H1 (cell line): Measurements from ENCODE around the gene FOXI3. TPM values are rescaled to one million over a fixed set of nuclear protein-coding genes. Genes with fewer than 3 reads are reported as not detected.

Source experiments
- BACH1 ChIP-seq: IDR thresholded peaks from 2 replicates; pipeline ENCODE4 v1.6.1; 2012; ENCODE audit warnings: low read length, improper control_type of control experiment
- CEBPB ChIP-seq: IDR thresholded peaks from 2 replicates; pipeline ENCODE4 v1.6.1; 2012; ENCODE audit warnings: low read depth, low read length
- CREB1 ChIP-seq: IDR thresholded peaks from 2 replicates; pipeline ENCODE4 v1.6.1; 2012; ENCODE audit warnings: inconsistent platforms
- CTBP2 ChIP-seq: IDR thresholded peaks from 2 replicates; pipeline ENCODE4 v1.7.0; 2011; ENCODE audit warnings: borderline replicate concordance, mild to moderate bottlenecking, moderate library complexity, mixed read lengths, low read length; ENCODE audit not compliant: insufficient read depth, insufficient read length
- FOSL1 ChIP-seq: IDR thresholded peaks from 2 replicates; pipeline ENCODE4 v1.6.1; 2011; ENCODE audit warnings: mild to moderate bottlenecking, low read depth, low read length, moderate library complexity; ENCODE audit not compliant: insufficient read depth
- HDAC2 ChIP-seq, 2 experiments: fragments of 300-600 bp in 1 of 2; sonication (generic) in 1 of 2; IDR thresholded peaks; 2 replicates each; pipeline ENCODE4 v1.6.1; 2011 to 2012; ENCODE audit warnings: low read depth in 2 of 2, low read length in 2 of 2, mild to moderate bottlenecking in 2 of 2, moderate library complexity in 2 of 2, borderline replicate concordance in 1 of 2, inconsistent platforms in 1 of 2
- PHF8 ChIP-seq: fragments of 200-600 bp; sonication (generic); conservative IDR thresholded peaks from 2 replicates; pipeline ENCODE4 v1.7.1; 2012; ENCODE audit warnings: low read depth, mild to moderate bottlenecking, inconsistent platforms, low read length, moderate library complexity
- RNF2 ChIP-seq: fragments of 200-900, 300-1000 bp; sonication (generic); IDR thresholded peaks from 2 replicates; pipeline ENCODE4 v1.7.1; 2016; ENCODE audit warnings: borderline replicate concordance, low read depth, mild to moderate bottlenecking, antibody characterized with exemption, low read length; ENCODE audit not compliant: poor library complexity, severe bottlenecking; ENCODE audit errors: missing control alignments
- SAP30 ChIP-seq: fragments of 300-600 bp; sonication (generic); IDR thresholded peaks from 2 replicates; pipeline ENCODE4 v1.7.1; 2012; ENCODE audit warnings: low read length, moderate library complexity, mild to moderate bottlenecking, inconsistent platforms; ENCODE audit not compliant: insufficient read depth, insufficient replicate concordance
- SRF ChIP-seq: IDR thresholded peaks from 2 replicates; pipeline ENCODE4 v1.6.1; 2011; ENCODE audit warnings: mild to moderate bottlenecking, low read depth, low read length, moderate library complexity
- polyA plus RNA-seq, 7 experiments: library from polyadenylated mRNA; depleted of rRNA in 3 of 7; stranded (reverse) in 5 of 7; unstranded in 2 of 7; fragments of >200 nt in 5 of 7; fragments of 200-250 nt in 2 of 7; gene quantifications; 1 replicate in 5 of 7; 2 replicates in 1 of 7; 4 replicates in 1 of 7; pipeline versions ENCODE4 v1.2.1 to v1.2.3, GENCODE V29; 2011 to 2013; ENCODE audit warnings: missing spikeins in 2 of 7, mixed read lengths in 2 of 7
- total RNA-seq: library from RNA; stranded (reverse); fragmentation: NEBNext Ultra II Directional; extraction: Animal tissue kit (Norgen Biotek cat#: 25700); gene quantifications from 2 replicates; pipeline ENCODE4 v1.2.1, GENCODE V29; 2021
- TF ChIP-seq, protein P1 (sequence below): IDR thresholded peaks from 2 replicates; pipeline ENCODE4 v1.6.1; 2012; ENCODE audit warnings: low read length, inconsistent platforms

FOXI3 gene
- total and polyA plus RNA-seq, 2 of the 8 experiments (the other 6 are each of a cell fraction or from before 2014, with no cell fraction given): 6.8 to 15.9 TPM

DNA sequence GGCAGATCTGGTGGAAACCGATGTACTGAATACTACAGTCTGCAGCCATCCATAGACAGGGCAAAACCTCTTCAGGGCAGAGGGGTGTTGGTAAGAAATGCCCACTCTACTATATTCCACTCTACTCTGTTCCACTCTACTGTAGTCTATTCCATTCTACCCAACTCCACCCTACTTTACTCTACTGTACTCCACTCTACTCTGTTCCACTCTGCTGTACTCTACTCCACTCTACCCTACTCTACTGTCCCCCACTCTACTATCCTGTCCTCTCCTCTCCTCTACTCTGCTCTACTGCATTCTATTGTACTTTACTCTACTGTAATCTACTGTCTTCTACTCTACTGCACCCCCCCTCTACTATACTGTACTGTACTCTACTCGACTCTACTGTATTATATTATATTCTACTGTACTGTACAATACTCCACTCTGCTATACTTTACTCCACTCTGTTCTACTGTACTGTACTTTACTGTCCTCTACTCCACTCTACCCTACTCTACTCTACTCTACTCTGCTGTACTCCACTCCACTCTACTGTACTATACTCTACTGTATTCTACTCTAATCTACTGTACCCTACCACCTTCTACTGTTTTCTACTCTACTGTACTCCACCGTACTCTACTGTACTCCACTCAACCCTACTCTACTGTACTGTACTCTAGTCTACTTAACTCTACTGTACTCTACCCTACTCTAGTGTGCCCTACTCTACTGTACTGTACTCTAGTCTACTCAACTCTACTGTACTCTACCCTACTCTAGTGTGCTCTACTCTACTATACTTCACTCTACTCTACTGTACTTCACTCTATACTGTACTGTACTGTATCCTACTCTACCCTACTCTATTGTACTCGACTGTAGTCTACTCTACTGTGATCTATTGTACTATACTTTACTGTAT lies 17.0 kb upstream of the FOXI3 start (continued):
- TF ChIP-seq FOSL1: no peak
- no peak for TF ChIP-seq BACH1
- TF ChIP-seq SRF: no peak
- TF ChIP-seq SAP30: no peak
- TF ChIP-seq CTBP2: no peak
- no peak for TF ChIP-seq CEBPB
- TF ChIP-seq CREB1: no peak
- no peak for TF ChIP-seq PHF8
- no peak for TF ChIP-seq RNF2
- TF ChIP-seq, protein P1, sequence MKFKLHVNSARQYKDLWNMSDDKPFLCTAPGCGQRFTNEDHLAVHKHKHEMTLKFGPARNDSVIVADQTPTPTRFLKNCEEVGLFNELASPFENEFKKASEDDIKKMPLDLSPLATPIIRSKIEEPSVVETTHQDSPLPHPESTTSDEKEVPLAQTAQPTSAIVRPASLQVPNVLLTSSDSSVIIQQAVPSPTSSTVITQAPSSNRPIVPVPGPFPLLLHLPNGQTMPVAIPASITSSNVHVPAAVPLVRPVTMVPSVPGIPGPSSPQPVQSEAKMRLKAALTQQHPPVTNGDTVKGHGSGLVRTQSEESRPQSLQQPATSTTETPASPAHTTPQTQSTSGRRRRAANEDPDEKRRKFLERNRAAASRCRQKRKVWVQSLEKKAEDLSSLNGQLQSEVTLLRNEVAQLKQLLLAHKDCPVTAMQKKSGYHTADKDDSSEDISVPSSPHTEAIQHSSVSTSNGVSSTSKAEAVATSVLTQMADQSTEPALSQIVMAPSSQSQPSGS: no peak
- TF ChIP-seq HDAC2 (IDR thresholded peaks at IDR 0.05; ENCODE audit: borderline replicate concordance in 1 of 2, low read depth in 2 of 2, low read length in 2 of 2): no peak
